Keratinocyte (primary cell): Measurements from ENCODE around the gene LRIG1. TPM values are rescaled to one million over a fixed set of nuclear protein-coding genes. Genes with fewer than 3 reads are reported as not detected.

Experiments used
- DNase-seq: peaks from one replicate; pipeline ENCODE4 v3.0.0-alpha.2; 2011; ENCODE audit warnings: low read depth, missing footprints, low spot score
- FAIRE-seq: peaks from 2 replicates; lab custom pipeline; 2011; peaks lifted over from hg19 to GRCh38; lab: Jason Lieb, UNC
- H2AFZ ChIP-seq: 2 replicates; pipeline ENCODE4 v1.6.0; 2012; ENCODE audit warnings: low read length, control low read depth, inconsistent platforms; ENCODE audit not compliant: control insufficient read depth
- H3K27ac ChIP-seq: 2 replicates; pipeline ENCODE4 v1.5.1; 2011; ENCODE audit warnings: low read length; ENCODE audit not compliant: control insufficient read depth, insufficient read depth
- H3K27me3 ChIP-seq: 3 replicates; pipeline ENCODE4 v1.6.0; 2011; ENCODE audit warnings: low read length; ENCODE audit not compliant: control insufficient read depth, insufficient read depth; ENCODE audit errors: extremely low read depth
- H3K36me3 ChIP-seq, 2 experiments: 2 replicates in 1 of 2; 3 replicates in 1 of 2; pipeline ENCODE4 v1.5.1; 2011; ENCODE audit warnings: low read length in 2 of 2, mild to moderate bottlenecking in 1 of 2; ENCODE audit not compliant: control insufficient read depth in 2 of 2, insufficient read depth in 2 of 2; ENCODE audit errors: extremely low read depth in 1 of 2
- H3K4me1 ChIP-seq: 3 replicates; pipeline ENCODE4 v1.5.1; 2011; ENCODE audit warnings: low read length; ENCODE audit not compliant: control insufficient read depth, insufficient read depth; ENCODE audit errors: extremely low read depth
- H3K4me2 ChIP-seq: 3 replicates; pipeline ENCODE4 v1.6.0; 2011; ENCODE audit warnings: low read depth, low read length; ENCODE audit not compliant: control insufficient read depth, insufficient read depth; ENCODE audit errors: extremely low read depth
- H3K4me3 ChIP-seq, 3 experiments: fragments of 200-600 bp in 1 of 3; sonication (generic) in 1 of 3; 2 replicates in 2 of 3; 3 replicates in 1 of 3; pipeline ENCODE4 v1.5.1; 2011 to 2016; ENCODE audit warnings: low read length in 3 of 3, mild to moderate bottlenecking in 3 of 3, control low read depth in 2 of 3, inconsistent platforms in 1 of 3, low read depth in 1 of 3, mixed read lengths in 1 of 3, mixed run types in 1 of 3, moderate library complexity in 1 of 3; ENCODE audit not compliant: control insufficient read depth in 2 of 3, insufficient read depth in 2 of 3; ENCODE audit errors: extremely low read depth in 1 of 3
- H3K79me2 ChIP-seq: 2 replicates; pipeline ENCODE4 v1.6.0; 2012; ENCODE audit warnings: low read length; ENCODE audit not compliant: control insufficient read depth, insufficient read depth
- H3K9ac ChIP-seq: 3 replicates; pipeline ENCODE4 v1.6.0; 2011; ENCODE audit warnings: low read length; ENCODE audit not compliant: control insufficient read depth, insufficient read depth; ENCODE audit errors: extremely low read depth
- H3K9me1 ChIP-seq: 3 replicates; pipeline ENCODE4 v1.6.0; 2011; ENCODE audit warnings: low read length; ENCODE audit not compliant: control insufficient read depth, insufficient read depth; ENCODE audit errors: extremely low read depth
- H3K9me3 ChIP-seq: 2 replicates; pipeline ENCODE4 v1.5.1; 2012; ENCODE audit warnings: low read depth, low read length; ENCODE audit not compliant: control insufficient read depth
- H4K20me1 ChIP-seq: 3 replicates; pipeline ENCODE4 v1.6.0; 2011; ENCODE audit warnings: low read length; ENCODE audit not compliant: control insufficient read depth, insufficient read depth; ENCODE audit errors: extremely low read depth
- CTCF ChIP-seq, 3 experiments: IDR thresholded peaks in 1 of 3; conservative IDR thresholded peaks in 1 of 3; optimal IDR thresholded peaks in 1 of 3; 2 replicates in 2 of 3; 3 replicates in 1 of 3; pipeline versions ENCODE3 to v1.5.1; 2011; ENCODE audit warnings: low read length in 3 of 3, mild to moderate bottlenecking in 3 of 3, moderate library complexity in 2 of 3, control low read depth in 1 of 3, inconsistent platforms in 1 of 3; ENCODE audit not compliant: insufficient read depth in 2 of 3; ENCODE audit errors: extremely low read depth in 1 of 3
- EZH2 ChIP-seq: IDR thresholded peaks from one replicate; pipeline ENCODE4 v1.6.1; 2012; ENCODE audit warnings: inconsistent platforms, mild to moderate bottlenecking, low read length, moderate library complexity
- dilution Hi-C: fragments of 300-500 bp; cut with MboI; formaldehyde crosslinking; loops from one replicate; pipeline ENCODE4 v1.7.0; 2020; ENCODE audit warnings: low sequenced_read_pairs; ENCODE audit not compliant: extremely low pct_ligation_motif_present
- polyA plus RNA-seq, 5 experiments: library from polyadenylated mRNA; depleted of rRNA in 3 of 5; stranded (reverse) in 3 of 5; stranded (forward) in 1 of 5; unstranded in 1 of 5; fragments of >200 nt; gene quantifications; 1 replicate in 1 of 5; 2 replicates in 3 of 5; 3 replicates in 1 of 5; pipeline versions ENCODE4 v1.2.1 to v1.2.3, GENCODE V29; 2011 to 2012; ENCODE audit warnings: missing spikeins in 2 of 5, low read depth in 1 of 5, low replicate concordance in 1 of 5

LRIG1 gene
- polyA plus RNA-seq, 1 donor (not counting 4 experiments of a cell fraction or from before 2014, with no cell fraction given), result 17.2 TPM

GRCh38 chr3:66336333-66336766 lies 164.5 kb downstream of the LRIG1 start:
- TF ChIP-seq EZH2 (no peak), CTCF (optimal IDR thresholded peaks at IDR 0.05 in 1 of 3, IDR thresholded peaks at IDR 0.05 in 1 of 3, conservative IDR thresholded peaks at IDR 0.05 in 1 of 3; ENCODE audit: extremely low read depth in 1 of 3, insufficient read depth in 2 of 3, low read length in 3 of 3) (no peak)
- no peak overlapping the region for H3K9ac ChIP-seq
- DNase-seq (no peak), FAIRE-seq (no peak)
- no peaks in the 10 kb centered on the region for H3K36me3 ChIP-seq
- H3K4me1 ChIP-seq, result no peaks in the 10 kb centered on the region
- no peaks in the 10 kb centered on the region for H4K20me1 ChIP-seq
- H2AFZ ChIP-seq, result no peak overlapping the region
- no peak overlapping the region for H3K4me3 ChIP-seq
- H3K27ac ChIP-seq, result no peak overlapping the region
- H3K9me3 ChIP-seq, result no peaks in the 10 kb centered on the region
- dilution Hi-C loops, result no loop called here
- no peaks in the 10 kb centered on the region for H3K9me1 ChIP-seq
- H3K27me3 ChIP-seq, result no peaks in the 10 kb centered on the region
- H3K79me2 ChIP-seq, result no peaks in the 10 kb centered on the region
- no peak overlapping the region for H3K4me2 ChIP-seq

DNA sequence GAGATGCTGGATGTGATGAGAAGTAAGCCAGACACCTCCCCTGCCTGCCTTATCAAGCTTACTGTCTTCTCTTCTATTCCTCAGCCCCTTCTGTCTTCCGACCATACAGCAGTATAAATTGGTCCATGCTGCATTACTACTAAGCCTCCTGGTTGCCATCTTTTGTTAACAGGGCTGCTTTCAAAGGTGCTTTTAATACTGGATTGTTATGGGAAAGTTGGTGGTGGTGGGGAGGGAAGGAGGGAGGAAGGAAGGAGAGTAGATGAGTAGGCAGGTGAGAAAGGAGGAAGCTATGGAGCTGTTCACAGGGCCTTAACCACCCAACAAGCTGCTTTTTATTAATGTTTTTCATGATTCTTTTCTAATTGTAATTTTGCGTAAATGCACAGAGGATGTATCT lies 165.2 kb downstream of the LRIG1 start:
- no peak overlapping the region for H3K9ac ChIP-seq
- dilution Hi-C loops, result no loop called here
- H3K9me3 ChIP-seq, result no peaks in the 10 kb centered on the region
- DNase-seq, result no peak
- no peaks in the 10 kb centered on the region for H3K27me3 ChIP-seq
- no peaks in the 10 kb centered on the region for H3K79me2 ChIP-seq
- H3K36me3 ChIP-seq, result no peaks in the 10 kb centered on the region
- no peak overlapping the region for H3K4me3 ChIP-seq
- no peak for TF ChIP-seq EZH2
- H3K9me1 ChIP-seq, result no peaks in the 10 kb centered on the region
- no peak overlapping the region for H3K4me2 ChIP-seq
- H2AFZ ChIP-seq, result no peak overlapping the region
- no peaks in the 10 kb centered on the region for H4K20me1 ChIP-seq
- no peak for FAIRE-seq
- no peaks in the 10 kb centered on the region for H3K4me1 ChIP-seq
- no peak overlapping the region for H3K27ac ChIP-seq
